K562 (cell line): ENCODE results near the gene ANTKMT. TPM values are rescaled to one million over a fixed set of nuclear protein-coding genes. Genes with fewer than 3 reads are reported as not detected.

Experiments used
- BRF1 ChIP-seq: IDR thresholded peaks from 3 replicates; pipeline ENCODE4 v1.6.1; 2011; ENCODE audit warnings: borderline replicate concordance, mild to moderate bottlenecking; ENCODE audit not compliant: insufficient read length; ENCODE audit errors: extremely low read depth
- CCAR2 ChIP-seq: fragments of 200-400 bp; formaldehyde crosslinking; IDR thresholded peaks from 2 replicates; pipeline ENCODE4 v1.6.1; 2017; ENCODE audit warnings: mild to moderate bottlenecking, low read depth, low read length
- COPS2 ChIP-seq: fragments of 450-650 bp; conservative IDR thresholded peaks from 2 replicates; pipeline ENCODE4 v1.6.1; 2016; ENCODE audit warnings: mild to moderate bottlenecking, moderate library complexity
- IRF2 ChIP-seq: sonication (generic); formaldehyde crosslinking; IDR thresholded peaks from 2 replicates; pipeline ENCODE4 v1.8.1; 2022; ENCODE audit warnings: mild to moderate bottlenecking, missing genetic modification reagents
- SMAD1 ChIP-seq: fragments of 150-350 bp; IDR thresholded peaks from 2 replicates; pipeline ENCODE4 v1.6.1; 2014; ENCODE audit warnings: low read length, low read depth; ENCODE audit not compliant: partially characterized antibody
- SNRNP70 ChIP-seq: fragments of 200-400 bp; formaldehyde crosslinking; optimal IDR thresholded peaks from 2 replicates; pipeline ENCODE3; 2017; ENCODE audit warnings: low read depth, low read length
- polyA plus RNA-seq, 8 experiments: library from polyadenylated mRNA; depleted of rRNA in 4 of 8; stranded (reverse) in 5 of 8; unstranded in 3 of 8; fragments of >200 nt; fragmentation: Nextera tagmentation in 2 of 8; fragmentation: Illumina TruSeq in 1 of 8; extraction: Ambion mirVana in 2 of 8; extraction: Trizol in 1 of 8; gene quantifications; 2 replicates each; pipeline versions ENCODE4 v1.2.1 to v1.2.3, GENCODE V29; 2011 to 2014; ENCODE audit warnings: inconsistent platforms in 1 of 8, missing spikeins in 1 of 8
- total RNA-seq, 7 experiments: library from RNA; depleted of rRNA in 6 of 7; stranded (reverse); fragments of >200 nt in 6 of 7; fragmentation: Illumina TruSeq in 2 of 7; extraction: Trizol in 2 of 7; gene quantifications; 2 replicates each; pipeline versions ENCODE4 v1.2.1 to v1.2.3, GENCODE V29; 2011 to 2021; ENCODE audit warnings: low replicate concordance in 1 of 7
- TF ChIP-seq, protein P1 (sequence below): fragments of 450-650 bp; IDR thresholded peaks from 2 replicates; pipeline ENCODE4 v1.6.1; 2018; ENCODE audit not compliant: partially characterized antibody
- TF ChIP-seq, protein P2 (sequence below), 2 experiments: fragments of 450-650 bp in 1 of 2; sonication (generic) in 1 of 2; formaldehyde crosslinking in 1 of 2; IDR thresholded peaks; 2 replicates each; pipeline versions ENCODE4 v1.7.1 to v1.9.0; 2016 to 2022; ENCODE audit warnings: inconsistent platforms in 1 of 2, mild to moderate bottlenecking in 1 of 2, missing genetic modification reagents in 1 of 2
- TF ChIP-seq, protein P3 (sequence below): fragments of 250-450 bp; sonication (Bioruptor Pico); IDR thresholded peaks from 2 replicates; pipeline ENCODE4 v1.9.0; 2021; ENCODE audit warnings: mild to moderate bottlenecking, inconsistent platforms

The ANTKMT gene
- total and polyA plus RNA-seq, 9 of the 15 experiments (the other 6 are each of a cell fraction or from before 2014, with no cell fraction given), result 0.58 to 217 (median 19.1) TPM

DNA sequence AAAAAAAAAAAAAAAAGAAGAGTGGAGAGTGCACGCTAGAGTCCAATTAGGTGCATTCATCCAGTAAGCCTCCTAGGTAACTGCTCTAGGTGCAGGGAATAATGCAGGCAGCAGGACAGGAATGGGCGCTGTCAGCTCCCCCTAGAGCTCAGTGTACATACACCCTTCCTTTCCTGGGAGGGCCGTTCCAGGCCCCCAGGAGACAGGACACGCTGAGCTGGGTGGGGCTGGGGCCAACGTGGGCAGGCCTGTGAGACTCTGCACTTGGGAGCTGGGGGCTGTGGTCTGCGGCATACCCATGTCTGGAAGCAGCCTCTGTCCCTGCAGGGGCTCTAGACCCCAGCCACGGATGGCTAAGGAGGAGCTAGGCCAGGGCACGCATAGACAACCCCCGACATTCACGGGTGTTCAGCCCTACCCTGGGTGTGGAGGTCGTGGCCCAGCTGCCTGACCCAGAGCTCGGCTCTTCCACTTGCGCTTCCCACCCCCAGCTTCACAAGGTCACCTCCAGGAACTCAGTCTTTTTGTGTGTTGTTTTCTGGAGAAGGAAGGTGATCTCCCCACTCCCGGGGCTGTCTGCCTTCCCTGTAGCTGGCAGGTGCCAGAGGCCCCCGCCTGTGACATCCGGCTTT is 1.0 kb upstream of the ANTKMT start (continued):
- TF ChIP-seq IRF2 (CRISPR knock-in tag) (no peak), CCAR2 (no peak), SMAD1 (no peak), BRF1 (no peak), COPS2 (no peak), SNRNP70 (no peak)
- TF ChIP-seq, protein P1, sequence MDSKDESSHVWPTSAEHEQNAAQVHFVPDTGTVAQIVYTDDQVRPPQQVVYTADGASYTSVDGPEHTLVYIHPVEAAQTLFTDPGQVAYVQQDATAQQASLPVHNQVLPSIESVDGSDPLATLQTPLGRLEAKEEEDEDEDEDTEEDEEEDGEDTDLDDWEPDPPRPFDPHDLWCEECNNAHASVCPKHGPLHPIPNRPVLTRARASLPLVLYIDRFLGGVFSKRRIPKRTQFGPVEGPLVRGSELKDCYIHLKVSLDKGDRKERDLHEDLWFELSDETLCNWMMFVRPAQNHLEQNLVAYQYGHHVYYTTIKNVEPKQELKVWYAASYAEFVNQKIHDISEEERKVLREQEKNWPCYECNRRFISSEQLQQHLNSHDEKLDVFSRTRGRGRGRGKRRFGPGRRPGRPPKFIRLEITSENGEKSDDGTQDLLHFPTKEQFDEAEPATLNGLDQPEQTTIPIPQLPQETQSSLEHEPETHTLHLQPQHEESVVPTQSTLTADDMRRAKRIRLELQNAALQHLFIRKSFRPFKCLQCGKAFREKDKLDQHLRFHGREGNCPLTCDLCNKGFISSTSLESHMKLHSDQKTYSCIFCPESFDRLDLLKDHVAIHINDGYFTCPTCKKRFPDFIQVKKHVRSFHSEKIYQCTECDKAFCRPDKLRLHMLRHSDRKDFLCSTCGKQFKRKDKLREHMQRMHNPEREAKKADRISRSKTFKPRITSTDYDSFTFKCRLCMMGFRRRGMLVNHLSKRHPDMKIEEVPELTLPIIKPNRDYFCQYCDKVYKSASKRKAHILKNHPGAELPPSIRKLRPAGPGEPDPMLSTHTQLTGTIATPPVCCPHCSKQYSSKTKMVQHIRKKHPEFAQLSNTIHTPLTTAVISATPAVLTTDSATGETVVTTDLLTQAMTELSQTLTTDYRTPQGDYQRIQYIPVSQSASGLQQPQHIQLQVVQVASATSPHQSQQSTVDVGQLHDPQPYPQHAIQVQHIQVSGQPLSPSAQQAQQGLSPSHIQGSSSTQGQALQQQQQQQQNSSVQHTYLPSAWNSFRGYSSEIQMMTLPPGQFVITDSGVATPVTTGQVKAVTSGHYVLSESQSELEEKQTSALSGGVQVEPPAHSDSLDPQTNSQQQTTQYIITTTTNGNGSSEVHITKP, result peak; percentile 89
- TF ChIP-seq, protein P2, sequence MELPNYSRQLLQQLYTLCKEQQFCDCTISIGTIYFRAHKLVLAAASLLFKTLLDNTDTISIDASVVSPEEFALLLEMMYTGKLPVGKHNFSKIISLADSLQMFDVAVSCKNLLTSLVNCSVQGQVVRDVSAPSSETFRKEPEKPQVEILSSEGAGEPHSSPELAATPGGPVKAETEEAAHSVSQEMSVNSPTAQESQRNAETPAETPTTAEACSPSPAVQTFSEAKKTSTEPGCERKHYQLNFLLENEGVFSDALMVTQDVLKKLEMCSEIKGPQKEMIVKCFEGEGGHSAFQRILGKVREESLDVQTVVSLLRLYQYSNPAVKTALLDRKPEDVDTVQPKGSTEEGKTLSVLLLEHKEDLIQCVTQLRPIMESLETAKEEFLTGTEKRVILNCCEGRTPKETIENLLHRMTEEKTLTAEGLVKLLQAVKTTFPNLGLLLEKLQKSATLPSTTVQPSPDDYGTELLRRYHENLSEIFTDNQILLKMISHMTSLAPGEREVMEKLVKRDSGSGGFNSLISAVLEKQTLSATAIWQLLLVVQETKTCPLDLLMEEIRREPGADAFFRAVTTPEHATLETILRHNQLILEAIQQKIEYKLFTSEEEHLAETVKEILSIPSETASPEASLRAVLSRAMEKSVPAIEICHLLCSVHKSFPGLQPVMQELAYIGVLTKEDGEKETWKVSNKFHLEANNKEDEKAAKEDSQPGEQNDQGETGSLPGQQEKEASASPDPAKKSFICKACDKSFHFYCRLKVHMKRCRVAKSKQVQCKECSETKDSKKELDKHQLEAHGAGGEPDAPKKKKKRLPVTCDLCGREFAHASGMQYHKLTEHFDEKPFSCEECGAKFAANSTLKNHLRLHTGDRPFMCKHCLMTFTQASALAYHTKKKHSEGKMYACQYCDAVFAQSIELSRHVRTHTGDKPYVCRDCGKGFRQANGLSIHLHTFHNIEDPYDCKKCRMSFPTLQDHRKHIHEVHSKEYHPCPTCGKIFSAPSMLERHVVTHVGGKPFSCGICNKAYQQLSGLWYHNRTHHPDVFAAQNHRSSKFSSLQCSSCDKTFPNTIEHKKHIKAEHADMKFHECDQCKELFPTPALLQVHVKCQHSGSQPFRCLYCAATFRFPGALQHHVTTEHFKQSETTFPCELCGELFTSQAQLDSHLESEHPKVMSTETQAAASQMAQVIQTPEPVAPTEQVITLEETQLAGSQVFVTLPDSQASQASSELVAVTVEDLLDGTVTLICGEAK (IDR thresholded peaks at IDR 0.05), result no peak
- TF ChIP-seq, protein P2 (CRISPR knock-in tag; IDR thresholded peaks at IDR 0.05), result no peak
- TF ChIP-seq, protein P3, sequence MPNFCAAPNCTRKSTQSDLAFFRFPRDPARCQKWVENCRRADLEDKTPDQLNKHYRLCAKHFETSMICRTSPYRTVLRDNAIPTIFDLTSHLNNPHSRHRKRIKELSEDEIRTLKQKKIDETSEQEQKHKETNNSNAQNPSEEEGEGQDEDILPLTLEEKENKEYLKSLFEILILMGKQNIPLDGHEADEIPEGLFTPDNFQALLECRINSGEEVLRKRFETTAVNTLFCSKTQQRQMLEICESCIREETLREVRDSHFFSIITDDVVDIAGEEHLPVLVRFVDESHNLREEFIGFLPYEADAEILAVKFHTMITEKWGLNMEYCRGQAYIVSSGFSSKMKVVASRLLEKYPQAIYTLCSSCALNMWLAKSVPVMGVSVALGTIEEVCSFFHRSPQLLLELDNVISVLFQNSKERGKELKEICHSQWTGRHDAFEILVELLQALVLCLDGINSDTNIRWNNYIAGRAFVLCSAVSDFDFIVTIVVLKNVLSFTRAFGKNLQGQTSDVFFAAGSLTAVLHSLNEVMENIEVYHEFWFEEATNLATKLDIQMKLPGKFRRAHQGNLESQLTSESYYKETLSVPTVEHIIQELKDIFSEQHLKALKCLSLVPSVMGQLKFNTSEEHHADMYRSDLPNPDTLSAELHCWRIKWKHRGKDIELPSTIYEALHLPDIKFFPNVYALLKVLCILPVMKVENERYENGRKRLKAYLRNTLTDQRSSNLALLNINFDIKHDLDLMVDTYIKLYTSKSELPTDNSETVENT (CRISPR knock-in tag), result peak; percentile 43; the same call in 1 of the 2 replicates
